ENCODE data around the gene ERC2.

ERC2 gene

DNA sequence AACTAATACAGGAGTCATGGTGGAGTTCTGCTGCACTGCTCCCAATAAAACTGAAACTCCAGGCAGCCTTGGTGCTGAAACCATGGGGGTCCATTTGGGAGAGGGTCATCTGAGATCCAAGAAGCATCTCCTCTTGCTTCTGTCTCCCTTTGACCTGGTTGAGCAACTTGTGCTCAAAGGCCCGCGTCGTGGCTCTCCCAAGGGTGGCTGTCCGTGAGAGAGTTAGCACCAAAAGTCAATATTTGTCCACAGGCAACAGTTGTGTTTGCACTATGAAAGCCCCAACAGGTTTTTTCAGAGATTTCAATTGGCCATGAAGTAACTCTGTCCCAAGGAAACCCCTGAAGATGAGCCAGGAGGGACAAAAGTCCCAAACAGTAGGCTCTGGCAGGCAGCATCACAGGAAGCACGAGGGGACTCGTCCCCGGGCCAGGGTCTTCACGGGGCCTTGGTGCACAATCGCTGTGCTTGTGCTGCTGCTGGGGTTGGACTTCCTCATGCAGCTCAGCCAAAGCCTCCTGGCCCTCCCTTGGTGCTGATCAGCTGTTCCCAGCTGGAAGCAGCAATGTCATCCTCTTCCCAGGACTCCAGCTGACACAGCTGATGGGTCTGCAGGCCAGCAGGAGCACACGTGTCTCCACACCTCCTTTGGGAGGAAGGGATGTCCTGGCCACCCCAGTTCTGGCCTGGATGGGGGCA, 941.8 kb downstream of the ERC2 start:
- H3K9ac ChIP-seq (ENCODE audit: low read length) = no peak overlapping the region
- H3K4me1 ChIP-seq (ENCODE audit: insufficient read depth, low read length) = no peaks in the 10 kb centered on the region
- no peaks in the 10 kb centered on the region for H3K27me3 ChIP-seq (ENCODE audit: control insufficient read depth in 1 of 2, insufficient read depth in 2 of 2, low read length in 2 of 2)
- no peaks in the 10 kb centered on the region for H3K36me3 ChIP-seq (ENCODE audit: insufficient read depth, low read length)
- no peak overlapping the region for H3K27ac ChIP-seq (ENCODE audit: low read depth, low read length)
- H3K9me3 ChIP-seq (ENCODE audit: low read length) = no peaks in the 10 kb centered on the region
- H3K4me3 ChIP-seq (ENCODE audit: low read depth in 1 of 2, low read length in 2 of 2) = no peak overlapping the region

DNA sequence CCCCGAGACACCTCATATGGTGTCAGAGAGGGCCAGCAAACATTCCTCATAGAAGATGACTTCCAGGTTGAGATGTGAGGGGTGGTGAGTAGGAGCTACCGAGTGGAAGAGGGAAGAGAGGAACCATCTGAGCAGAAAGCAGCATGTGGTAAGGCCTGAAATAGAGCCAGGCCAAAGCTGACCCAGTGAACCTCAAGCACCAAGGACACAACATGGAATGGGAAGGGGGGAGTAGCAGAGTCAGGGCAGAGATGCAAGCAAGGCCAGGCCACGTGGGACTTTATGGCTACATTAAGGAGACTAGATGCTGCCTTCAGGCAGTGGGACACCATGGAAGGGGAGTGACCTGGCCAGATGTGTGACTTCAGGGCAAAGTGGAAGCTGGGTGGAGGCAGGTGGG, 942.8 kb downstream of the ERC2 start:
- Histone ChIP-seq H3K36me3 (ENCODE audit: insufficient read depth, low read length) (no peaks in the 10 kb centered on the region), H3K27me3 (ENCODE audit: control insufficient read depth in 1 of 2, insufficient read depth in 2 of 2, low read length in 2 of 2) (no peaks in the 10 kb centered on the region), H3K4me1 (ENCODE audit: insufficient read depth, low read length) (no peaks in the 10 kb centered on the region), H3K4me3 (ENCODE audit: low read depth in 1 of 2, low read length in 2 of 2) (no peak overlapping the region), H3K27ac (ENCODE audit: low read depth, low read length) (no peak overlapping the region), H3K9me3 (ENCODE audit: low read length) (no peaks in the 10 kb centered on the region), H3K9ac (ENCODE audit: low read length) (no peak overlapping the region)

DNA sequence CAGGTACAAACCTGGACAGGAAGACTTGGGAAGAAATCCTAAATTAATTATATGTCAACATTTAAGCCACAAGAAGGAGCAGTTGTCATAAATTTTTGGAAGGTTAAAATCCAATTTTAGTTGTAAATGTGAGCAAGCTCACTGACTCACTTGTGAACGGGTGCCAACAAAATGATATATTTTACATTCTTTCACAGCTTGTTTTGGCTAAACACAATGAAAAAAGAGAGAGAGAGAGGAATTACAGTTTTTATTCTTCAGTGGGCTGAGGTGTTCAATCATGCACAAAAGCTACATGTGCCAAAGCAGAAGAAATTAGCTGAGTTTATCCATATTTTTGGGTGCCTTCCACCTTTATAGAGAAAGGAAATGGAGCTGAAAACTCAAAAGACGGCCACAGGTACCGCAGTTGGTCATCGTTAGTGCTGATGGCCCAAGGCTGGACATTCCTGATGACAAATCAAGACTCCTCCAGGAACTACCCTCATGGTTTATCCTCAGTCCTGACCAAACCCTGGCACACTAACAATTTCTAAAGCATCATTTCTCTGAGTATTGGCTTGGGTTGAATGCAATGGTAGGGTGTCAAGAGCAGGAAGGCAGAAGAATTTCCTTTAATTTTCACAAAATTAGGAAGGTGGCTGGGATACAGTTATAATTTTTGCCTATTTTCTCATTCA, 943.6 kb downstream of the ERC2 start:
- H3K27ac ChIP-seq (ENCODE audit: low read depth, low read length) = no peak overlapping the region
- no peak overlapping the region for H3K9ac ChIP-seq (ENCODE audit: low read length)
- no peaks in the 10 kb centered on the region for H3K36me3 ChIP-seq (ENCODE audit: insufficient read depth, low read length)
- no peak overlapping the region for H3K4me3 ChIP-seq (ENCODE audit: low read depth in 1 of 2, low read length in 2 of 2)
- H3K9me3 ChIP-seq (ENCODE audit: low read length) = no peaks in the 10 kb centered on the region
- no peaks in the 10 kb centered on the region for H3K27me3 ChIP-seq (ENCODE audit: control insufficient read depth in 1 of 2, insufficient read depth in 2 of 2, low read length in 2 of 2)
- no peaks in the 10 kb centered on the region for H3K4me1 ChIP-seq (ENCODE audit: insufficient read depth, low read length)

DNA sequence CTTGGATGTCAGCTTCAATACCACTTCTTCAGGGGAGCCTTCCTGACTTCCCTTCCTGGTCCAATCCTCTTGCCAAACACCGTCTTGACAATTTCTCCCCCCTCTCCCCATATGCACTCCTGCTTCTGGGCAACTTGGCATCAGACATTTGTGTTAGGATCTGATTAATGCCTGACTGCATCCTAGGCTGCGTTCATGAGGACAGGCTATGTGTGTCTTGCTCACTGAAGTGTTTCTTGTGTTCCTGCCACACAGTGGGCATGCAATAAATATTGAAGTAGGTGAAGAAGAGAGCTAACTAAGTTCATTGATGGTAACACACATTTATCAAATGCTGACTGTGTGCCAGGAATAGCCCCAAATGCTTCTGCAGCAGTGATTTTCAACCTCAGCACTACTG, 944.8 kb downstream of the ERC2 start:
- H3K4me3 ChIP-seq (ENCODE audit: low read depth in 1 of 2, low read length in 2 of 2) = no peak overlapping the region
- H3K4me1 ChIP-seq (ENCODE audit: insufficient read depth, low read length) = no peaks in the 10 kb centered on the region
- no peaks in the 10 kb centered on the region for H3K9me3 ChIP-seq (ENCODE audit: low read length)
- no peak overlapping the region for H3K9ac ChIP-seq (ENCODE audit: low read length)
- H3K36me3 ChIP-seq (ENCODE audit: insufficient read depth, low read length) = no peaks in the 10 kb centered on the region
- no peak overlapping the region for H3K27ac ChIP-seq (ENCODE audit: low read depth, low read length)
- H3K27me3 ChIP-seq (ENCODE audit: control insufficient read depth in 1 of 2, insufficient read depth in 2 of 2, low read length in 2 of 2) = no peaks in the 10 kb centered on the region

DNA sequence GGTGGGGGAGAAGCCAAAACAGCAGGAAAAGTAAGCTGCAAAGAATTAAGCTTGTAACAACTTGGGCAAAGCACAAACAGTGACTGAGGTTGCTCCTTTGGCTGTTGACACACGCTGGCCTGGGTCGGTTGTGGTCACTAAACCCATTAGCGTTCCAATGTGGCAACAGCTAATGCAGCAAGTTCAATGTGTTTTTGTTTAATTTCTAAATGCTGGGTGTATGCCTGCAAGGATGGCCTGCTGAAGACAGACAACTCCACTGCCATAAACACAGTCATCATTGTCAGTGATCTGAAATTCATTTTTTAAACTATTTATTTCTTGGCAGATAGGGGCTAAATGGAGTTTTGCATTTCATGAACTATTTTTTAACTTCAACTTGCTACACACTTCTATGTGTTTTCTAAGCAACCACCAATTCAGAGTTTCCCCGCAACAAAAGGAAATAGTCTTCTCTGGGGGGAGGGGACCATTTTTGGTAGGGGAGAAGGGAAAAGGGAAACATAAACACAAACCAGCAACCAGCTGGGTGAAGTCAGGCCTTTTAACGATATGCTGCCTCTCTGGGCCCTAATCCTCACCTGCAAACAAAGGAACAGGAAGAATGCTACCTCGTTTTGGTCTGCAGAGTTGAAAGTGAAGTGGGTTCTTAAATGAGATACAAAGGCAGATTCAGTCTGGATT, 946.4 kb downstream of the ERC2 start:
- no peak overlapping the region for H3K27ac ChIP-seq (ENCODE audit: low read depth, low read length)
- no peaks in the 10 kb centered on the region for H3K4me1 ChIP-seq (ENCODE audit: insufficient read depth, low read length)
- no peaks in the 10 kb centered on the region for H3K9me3 ChIP-seq (ENCODE audit: low read length)
- H3K36me3 ChIP-seq (ENCODE audit: insufficient read depth, low read length) = no peaks in the 10 kb centered on the region
- H3K9ac ChIP-seq (ENCODE audit: low read length) = no peak overlapping the region
- no peaks in the 10 kb centered on the region for H3K27me3 ChIP-seq (ENCODE audit: control insufficient read depth in 1 of 2, insufficient read depth in 2 of 2, low read length in 2 of 2)
- H3K4me3 ChIP-seq (ENCODE audit: low read depth in 1 of 2, low read length in 2 of 2) = no peak overlapping the region

DNA sequence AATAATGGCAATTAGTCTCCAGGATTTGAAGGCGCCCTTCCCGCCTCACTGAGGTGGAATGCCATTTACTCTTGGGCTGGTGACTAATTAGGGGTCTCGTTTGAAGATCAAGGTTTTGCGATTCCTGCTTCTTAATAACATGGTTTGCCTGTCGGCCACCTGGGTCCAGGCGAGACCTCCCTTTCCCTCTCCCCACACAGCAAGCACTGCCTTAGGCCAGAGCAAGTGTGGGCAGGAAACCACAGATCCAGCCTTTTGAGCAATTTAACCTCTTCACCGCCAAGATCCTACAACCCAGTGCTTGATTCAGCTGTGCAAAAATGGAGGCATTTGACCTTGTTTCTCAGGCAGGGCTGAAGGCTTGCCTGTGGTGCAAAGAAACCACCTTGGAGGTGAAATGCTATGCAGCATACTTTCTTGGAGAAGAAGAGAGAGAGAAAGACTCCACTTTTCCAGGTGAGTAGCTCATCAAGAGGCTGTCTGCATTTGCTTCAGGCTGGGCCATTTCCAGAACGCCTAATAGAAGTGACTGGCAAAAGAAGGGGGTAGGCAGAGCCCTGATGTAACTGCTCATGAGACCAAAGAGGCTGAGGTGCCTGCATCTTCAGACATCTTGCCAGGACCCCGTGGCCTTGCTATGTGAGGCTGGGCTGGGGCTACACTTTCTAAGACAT, 947.1 kb downstream of the ERC2 start:
- Histone ChIP-seq H3K36me3 (ENCODE audit: insufficient read depth, low read length) (no peaks in the 10 kb centered on the region), H3K27ac (ENCODE audit: low read depth, low read length) (no peak overlapping the region), H3K4me1 (ENCODE audit: insufficient read depth, low read length) (no peaks in the 10 kb centered on the region), H3K9me3 (ENCODE audit: low read length) (no peaks in the 10 kb centered on the region), H3K9ac (ENCODE audit: low read length) (no peak overlapping the region), H3K27me3 (ENCODE audit: control insufficient read depth in 1 of 2, insufficient read depth in 2 of 2, low read length in 2 of 2) (no peaks in the 10 kb centered on the region), H3K4me3 (ENCODE audit: low read depth in 1 of 2, low read length in 2 of 2) (no peak overlapping the region)

DNA sequence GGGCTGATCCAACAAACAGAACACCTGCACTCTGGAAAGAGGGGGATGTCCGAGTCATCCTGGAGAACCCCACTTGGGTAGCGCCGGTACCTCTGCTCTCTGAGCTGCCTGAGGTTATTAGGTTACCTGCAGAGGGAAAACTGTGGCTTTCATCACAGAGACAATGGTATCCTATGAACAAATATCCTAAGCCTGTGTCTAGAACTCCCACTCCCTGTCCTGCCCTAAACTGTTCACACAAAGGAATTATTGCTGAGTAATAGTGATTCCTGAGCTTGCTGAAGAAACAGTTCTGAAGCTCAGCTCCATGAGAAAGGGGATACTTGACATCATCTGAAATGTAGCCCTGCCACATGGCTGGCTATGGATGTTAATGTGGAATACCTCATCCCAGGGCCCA, 949.2 kb downstream of the ERC2 start:
- Histone ChIP-seq H3K27ac (ENCODE audit: low read depth, low read length) (no peak overlapping the region), H3K27me3 (ENCODE audit: control insufficient read depth in 1 of 2, insufficient read depth in 2 of 2, low read length in 2 of 2) (no peaks in the 10 kb centered on the region), H3K36me3 (ENCODE audit: insufficient read depth, low read length) (no peaks in the 10 kb centered on the region), H3K4me3 (ENCODE audit: low read depth in 1 of 2, low read length in 2 of 2) (no peak overlapping the region), H3K9me3 (ENCODE audit: low read length) (no peaks in the 10 kb centered on the region), H3K9ac (ENCODE audit: low read length) (no peak overlapping the region), H3K4me1 (ENCODE audit: insufficient read depth, low read length) (no peaks in the 10 kb centered on the region)

DNA sequence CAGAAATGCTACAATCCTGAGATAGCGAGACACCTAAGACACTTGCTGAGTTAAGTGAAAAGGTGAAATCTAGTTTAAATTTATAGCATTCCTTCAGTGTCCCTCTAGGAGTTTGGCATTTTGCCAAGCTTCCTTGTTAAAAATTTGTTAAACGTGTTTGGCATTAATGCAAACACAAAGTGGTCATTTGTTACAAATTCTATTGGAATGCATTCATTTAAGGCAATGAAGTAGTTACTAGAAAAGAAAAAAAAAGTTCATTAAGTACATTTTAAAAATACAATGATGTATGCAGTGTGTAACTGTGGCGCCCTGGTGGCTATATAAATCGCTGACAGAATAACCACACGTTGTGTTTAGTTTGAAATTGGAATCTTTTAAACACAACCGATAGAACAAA, 949.8 kb downstream of the ERC2 start:
- Histone ChIP-seq H3K9ac (ENCODE audit: low read length) (no peak overlapping the region), H3K36me3 (ENCODE audit: insufficient read depth, low read length) (no peaks in the 10 kb centered on the region), H3K4me1 (ENCODE audit: insufficient read depth, low read length) (no peaks in the 10 kb centered on the region), H3K4me3 (ENCODE audit: low read depth in 1 of 2, low read length in 2 of 2) (no peak overlapping the region), H3K27ac (ENCODE audit: low read depth, low read length) (no peak overlapping the region), H3K9me3 (ENCODE audit: low read length) (no peaks in the 10 kb centered on the region), H3K27me3 (ENCODE audit: control insufficient read depth in 1 of 2, insufficient read depth in 2 of 2, low read length in 2 of 2) (no peaks in the 10 kb centered on the region)

DNA sequence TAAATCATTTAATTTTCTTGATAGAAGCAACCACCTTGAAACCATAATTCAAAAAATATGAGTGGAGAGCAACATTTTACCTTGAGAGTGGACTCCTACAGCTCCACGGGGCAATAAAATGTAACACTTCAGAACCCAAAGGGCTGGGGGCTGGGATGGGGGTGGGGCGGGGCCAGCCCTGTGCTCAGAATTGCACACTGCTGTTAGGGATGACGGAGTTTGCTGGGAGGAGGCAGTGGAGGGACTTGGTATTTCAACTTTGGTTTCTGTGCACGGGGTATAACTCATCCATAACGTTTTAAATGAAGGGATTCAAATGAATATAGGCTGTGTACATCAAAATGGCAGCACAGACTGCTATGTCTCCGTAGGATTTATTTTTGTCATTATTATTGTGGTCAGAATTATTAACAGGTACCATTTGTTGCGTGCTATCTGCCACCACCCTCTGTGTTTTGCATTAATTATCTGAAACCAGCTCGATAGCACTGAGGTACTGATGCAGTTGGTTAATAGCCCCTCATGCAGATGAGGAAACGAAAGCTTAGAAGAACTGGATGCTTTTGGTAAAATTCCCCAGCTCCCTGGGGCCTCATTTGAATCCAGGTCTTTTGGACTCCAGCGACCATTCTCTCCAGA, 951.8 kb downstream of the ERC2 start:
- Histone ChIP-seq H3K36me3 (ENCODE audit: insufficient read depth, low read length) (no peaks in the 10 kb centered on the region), H3K4me3 (ENCODE audit: low read depth in 1 of 2, low read length in 2 of 2) (no peak overlapping the region), H3K27me3 (ENCODE audit: control insufficient read depth in 1 of 2, insufficient read depth in 2 of 2, low read length in 2 of 2) (no peaks in the 10 kb centered on the region), H3K27ac (ENCODE audit: low read depth, low read length) (no peak overlapping the region), H3K9ac (ENCODE audit: low read length) (no peak overlapping the region), H3K9me3 (ENCODE audit: low read length) (no peaks in the 10 kb centered on the region), H3K4me1 (ENCODE audit: insufficient read depth, low read length) (peaks cover 9% of the 10 kb centered on the region)

DNA sequence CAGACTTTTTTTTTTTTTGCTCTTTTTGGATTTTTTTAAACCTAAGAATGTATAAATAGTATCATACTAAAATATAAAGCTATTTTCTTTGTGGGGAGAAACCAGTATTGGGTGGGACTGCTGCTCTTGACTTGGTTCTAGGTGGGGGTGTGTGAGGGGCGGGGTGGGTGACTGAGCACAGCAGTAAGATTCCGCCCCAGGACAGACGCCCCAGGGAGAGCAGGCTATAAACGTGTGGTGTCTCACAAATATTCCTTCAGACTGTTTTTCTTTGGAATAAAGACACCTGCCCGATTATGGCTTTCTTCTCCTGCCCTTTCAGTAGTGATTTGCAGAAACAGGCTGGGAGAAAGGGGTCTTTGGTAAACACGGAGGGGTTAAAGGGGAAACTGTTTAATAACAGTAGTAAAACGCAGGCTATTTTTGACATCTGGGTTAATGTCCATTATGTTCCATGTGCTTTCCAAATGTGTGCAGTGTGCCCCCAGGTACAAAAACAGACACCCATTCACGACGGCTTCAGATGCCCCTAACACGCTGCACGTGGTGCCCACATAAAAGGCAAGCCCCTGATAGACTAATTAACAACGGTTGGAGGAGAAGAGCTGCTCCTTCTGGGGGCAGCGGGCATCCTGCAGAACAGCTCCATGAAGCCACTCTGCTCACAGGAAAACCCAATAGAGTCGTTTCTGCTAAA, 952.6 kb downstream of the ERC2 start:
- Histone ChIP-seq H3K27ac (ENCODE audit: low read depth, low read length) (no peak overlapping the region), H3K36me3 (ENCODE audit: insufficient read depth, low read length) (no peaks in the 10 kb centered on the region), H3K9me3 (ENCODE audit: low read length) (no peaks in the 10 kb centered on the region), H3K4me3 (ENCODE audit: low read depth in 1 of 2, low read length in 2 of 2) (no peak overlapping the region), H3K4me1 (ENCODE audit: insufficient read depth, low read length) (peaks cover 9% of the 10 kb centered on the region), H3K9ac (ENCODE audit: low read length) (no peak overlapping the region), H3K27me3 (ENCODE audit: control insufficient read depth in 1 of 2, insufficient read depth in 2 of 2, low read length in 2 of 2) (no peaks in the 10 kb centered on the region)

DNA sequence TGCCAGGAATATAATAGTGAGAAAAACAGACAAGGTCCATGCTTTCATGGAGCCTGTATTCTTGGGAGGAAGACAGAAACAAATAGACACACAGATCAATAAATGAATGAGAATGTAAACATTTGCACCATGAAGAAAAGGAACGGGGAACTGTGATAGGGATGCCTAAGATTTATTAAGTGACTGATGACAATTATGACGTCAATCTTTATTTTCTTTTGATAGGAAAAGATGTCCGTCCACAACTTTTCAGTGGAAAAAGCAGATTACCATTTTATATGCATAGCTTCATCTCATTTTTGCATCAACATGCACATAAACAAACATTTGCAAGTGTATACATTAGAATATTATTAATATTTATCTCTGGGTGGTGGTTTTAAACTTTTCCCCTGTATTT, 953.3 kb downstream of the ERC2 start:
- Histone ChIP-seq H3K9ac (ENCODE audit: low read length) (no peak overlapping the region), H3K36me3 (ENCODE audit: insufficient read depth, low read length) (no peaks in the 10 kb centered on the region), H3K27ac (ENCODE audit: low read depth, low read length) (no peak overlapping the region), H3K4me3 (ENCODE audit: low read depth in 1 of 2, low read length in 2 of 2) (no peak overlapping the region), H3K27me3 (ENCODE audit: control insufficient read depth in 1 of 2, insufficient read depth in 2 of 2, low read length in 2 of 2) (no peaks in the 10 kb centered on the region), H3K4me1 (ENCODE audit: insufficient read depth, low read length) (peaks cover 9% of the 10 kb centered on the region), H3K9me3 (ENCODE audit: low read length) (no peaks in the 10 kb centered on the region)

Measured in muscle layer of colon (tissue), 2 donors.